ENCODE data around the gene ZNF724.
"Not testable (repeated sequence)": the region's sequence is repeated elsewhere in the genome, so short reads cannot be mapped to it uniquely, and the experiment has no call there.

The ZNF724 gene

DNA sequence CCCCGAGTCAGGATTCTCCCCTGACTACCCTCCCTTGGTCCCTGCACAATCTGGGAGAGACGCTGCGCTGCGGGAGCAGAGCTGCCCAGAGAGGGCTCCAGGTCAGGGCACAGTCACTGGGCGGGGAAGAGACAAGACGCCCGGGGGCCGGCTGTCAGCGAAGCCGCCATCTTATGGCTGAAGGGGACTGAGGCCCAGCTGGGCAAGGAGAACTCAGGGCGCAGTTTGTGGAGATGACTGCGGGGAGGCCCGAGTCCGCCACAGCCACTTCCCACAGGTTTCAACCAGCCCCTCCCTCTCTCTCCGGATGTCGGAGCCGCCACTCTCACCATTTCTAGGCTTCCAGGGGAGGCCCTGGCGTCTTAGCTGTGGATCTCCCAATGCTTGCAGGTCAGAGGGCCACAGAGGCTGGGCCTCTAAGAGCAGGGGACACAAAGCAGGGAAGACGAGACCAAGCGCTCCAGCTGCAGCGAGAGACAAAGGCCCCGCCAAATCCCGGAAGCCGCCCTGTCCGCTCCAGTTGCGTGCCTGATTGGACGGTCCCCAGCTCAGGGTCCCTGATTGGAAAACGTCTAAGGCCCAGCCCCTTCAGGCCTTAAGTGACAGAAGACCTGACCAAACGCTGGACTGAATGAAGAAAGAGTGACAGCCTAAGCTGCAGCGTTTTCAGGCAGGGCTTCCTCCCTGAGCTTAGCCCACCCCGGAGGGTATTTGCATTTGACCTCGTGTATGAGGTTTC lies at the start of gene ZNF724:
TSS of gene ZNF724 (minus strand) at position 484 of the 739 bp plus-strand sequence. CDS start at position 332, 152 bp downstream.
- DNase-seq (ENCODE audit: low read depth, low spot score): peak; percentile 98

GRCh38 chr19:23294141-23294540 lies 43.9 kb upstream of the ZNF724 start:
- DNase-seq (ENCODE audit: low read depth, low spot score): no peak

- DNase-seq (ENCODE audit: low read depth, low spot score): not testable (repeated sequence)
These were observed 39.8 kb upstream of the ZNF724 start for GRCh38 chr19:23289966-23290365.

GRCh38 chr19:23287620-23288019 lies 37.4 kb upstream of the ZNF724 start:
- no peak for DNase-seq (ENCODE audit: low read depth, low spot score)

GRCh38 chr19:23286477-23286876 lies 36.3 kb upstream of the ZNF724 start:
- no peak for DNase-seq (ENCODE audit: low read depth, low spot score)

DNA sequence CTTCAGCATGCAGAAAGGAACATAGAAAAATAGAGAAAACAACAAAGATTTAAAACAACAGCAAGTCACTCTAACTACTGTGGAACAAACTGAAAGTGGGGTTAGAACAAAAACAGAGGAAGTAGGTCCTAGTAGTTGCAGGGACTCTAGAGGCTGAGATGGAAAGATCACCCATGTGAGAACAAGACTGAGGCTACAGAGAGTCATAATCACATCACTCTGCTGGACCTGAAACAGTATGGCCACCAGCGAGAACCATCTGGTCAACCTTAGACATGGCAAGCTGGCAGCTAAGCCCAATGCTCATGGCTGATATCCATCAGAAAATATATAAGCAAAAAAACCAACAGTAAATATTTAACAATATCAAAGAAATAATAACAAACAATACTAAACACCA lies 35.8 kb upstream of the ZNF724 start:
- DNase-seq (ENCODE audit: low read depth, low spot score): no peak

DNA sequence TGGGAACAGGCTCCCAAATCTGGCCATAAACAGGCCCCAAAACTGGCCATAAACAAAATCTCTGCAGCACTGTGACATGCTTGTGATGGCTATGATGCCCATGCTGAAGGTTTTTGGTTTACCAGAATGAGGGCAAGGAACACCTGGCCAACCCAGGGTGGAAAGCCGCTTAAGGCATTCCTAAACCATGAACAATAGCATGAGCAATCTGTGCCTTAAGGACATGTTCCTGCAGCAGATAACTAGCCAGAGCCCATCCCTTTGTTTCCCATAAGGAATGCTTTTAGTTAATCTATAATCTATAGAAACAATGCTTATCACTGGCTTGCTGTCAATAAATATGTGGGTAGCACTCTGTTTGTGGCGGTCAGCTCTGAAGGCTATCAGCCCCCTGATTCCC lies 35.1 kb upstream of the ZNF724 start:
- DNase-seq (ENCODE audit: low read depth, low spot score): not testable (repeated sequence)

DNA sequence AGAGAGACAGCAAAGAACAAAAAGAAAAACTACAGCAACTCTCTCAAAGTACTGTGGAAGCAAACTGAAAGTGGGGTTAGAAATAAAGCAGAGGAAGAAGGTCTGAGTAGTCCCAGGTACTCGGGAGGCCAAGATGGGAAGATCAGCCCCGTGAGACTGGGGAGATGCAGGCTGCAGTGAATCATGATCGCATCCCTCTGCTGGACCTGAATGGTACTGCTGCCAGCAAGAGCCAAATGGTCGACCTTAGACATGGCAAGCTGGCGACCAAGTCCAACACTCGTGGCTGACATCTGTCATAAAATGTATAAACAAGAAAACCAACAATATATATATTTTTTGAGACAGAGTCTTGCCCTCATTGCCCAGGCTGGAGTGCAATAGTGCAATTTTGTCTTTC lies 33.7 kb upstream of the ZNF724 start:
- peak; percentile 60 for DNase-seq (ENCODE audit: low read depth, low spot score)

DNA sequence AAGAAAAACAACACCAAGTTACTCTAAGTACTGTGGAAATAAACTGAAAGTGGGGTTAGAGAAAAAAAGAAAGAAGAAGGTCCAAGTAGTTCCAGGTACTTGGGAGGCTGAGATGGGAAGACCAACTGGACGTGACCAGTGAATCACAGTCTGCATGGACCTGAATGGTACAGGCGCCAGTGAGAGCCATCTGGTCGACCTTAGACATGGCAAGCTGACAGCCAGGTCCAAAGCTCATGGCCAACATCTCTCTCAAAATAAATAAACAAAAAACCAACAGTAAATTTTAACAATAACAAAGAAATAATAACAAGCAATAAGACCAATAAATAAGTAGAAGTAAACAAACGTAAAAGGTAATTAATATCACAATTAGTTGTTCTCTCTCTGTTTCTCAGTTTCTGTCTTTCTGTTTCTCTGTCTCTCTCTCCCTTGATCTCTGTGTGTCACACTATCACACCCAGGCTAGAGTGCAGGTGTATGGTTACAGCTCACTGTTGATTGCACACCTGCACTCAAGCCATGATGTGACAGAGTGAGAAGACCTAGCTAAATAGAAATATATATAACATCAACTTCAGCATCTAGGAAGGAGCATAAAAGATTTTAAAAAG lies 31.6 kb upstream of the ZNF724 start:
- no peak for DNase-seq (ENCODE audit: low read depth, low spot score)

DNA sequence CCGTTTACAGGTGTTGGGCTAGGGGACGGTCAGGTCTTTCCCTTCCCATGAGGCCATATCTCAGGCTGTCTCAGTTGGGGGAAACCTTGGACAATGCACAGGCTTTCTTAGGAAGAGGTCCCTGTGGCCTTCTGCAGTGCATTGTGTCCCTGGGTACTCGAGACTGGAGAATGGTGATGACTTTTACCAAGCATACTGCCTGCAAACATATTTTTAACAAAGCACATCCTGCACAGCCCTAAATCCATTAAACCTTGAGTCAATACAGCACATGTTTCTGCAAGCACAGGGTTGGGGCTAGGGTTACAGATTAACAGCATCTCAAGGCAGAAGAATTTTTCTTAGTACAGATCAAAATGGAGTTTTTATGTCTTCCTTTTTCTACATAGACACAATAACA lies 27.9 kb upstream of the ZNF724 start:
- DNase-seq (ENCODE audit: low read depth, low spot score): not testable (repeated sequence)

GRCh38 chr19:23273590-23274412 lies 23.6 kb upstream of the ZNF724 start:
- DNase-seq (ENCODE audit: low read depth, low spot score): peak; percentile 84

DNA sequence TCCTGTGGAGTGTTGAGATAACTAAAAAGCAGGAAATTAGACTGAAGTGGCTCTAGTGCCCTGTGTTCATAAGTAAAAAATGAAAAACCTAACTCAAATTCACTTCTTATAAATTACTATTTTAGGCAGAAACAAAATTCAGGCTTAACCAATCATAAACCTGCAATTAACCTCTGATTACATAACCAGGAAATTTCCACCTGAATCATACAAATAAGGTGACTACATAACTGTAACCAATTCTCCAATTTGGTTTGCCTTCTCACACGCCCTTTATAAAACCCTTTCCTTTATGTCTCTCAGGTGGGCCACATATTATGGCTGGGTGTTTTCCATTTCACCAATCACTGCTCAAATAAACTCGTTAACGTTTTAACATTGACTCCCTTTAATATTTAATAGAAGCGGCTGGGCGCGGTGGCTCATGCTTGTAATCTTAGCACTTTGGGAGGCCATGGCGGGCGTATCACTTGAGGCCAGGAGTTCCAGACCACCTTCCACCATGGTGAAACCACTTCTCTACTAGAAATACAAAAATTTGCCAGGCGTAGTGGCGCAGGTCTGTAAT lies 22.9 kb upstream of the ZNF724 start:
- DNase-seq (ENCODE audit: low read depth, low spot score): no peak

GRCh38 chr19:23263870-23264590 lies 13.8 kb upstream of the ZNF724 start:
- DNase-seq (ENCODE audit: low read depth, low spot score): no peak

- DNase-seq (ENCODE audit: low read depth, low spot score): no peak
These were observed 13.2 kb upstream of the ZNF724 start for GRCh38 chr19:23263396-23263795.

GRCh38 chr19:23262920-23263319 lies 12.7 kb upstream of the ZNF724 start:
- DNase-seq (ENCODE audit: low read depth, low spot score): no peak

GRCh38 chr19:23261496-23262020 lies 11.4 kb upstream of the ZNF724 start:
- DNase-seq (ENCODE audit: low read depth, low spot score): no peak

GRCh38 chr19:23260956-23261355 lies 10.8 kb upstream of the ZNF724 start:
- no peak for DNase-seq (ENCODE audit: low read depth, low spot score)

DNA sequence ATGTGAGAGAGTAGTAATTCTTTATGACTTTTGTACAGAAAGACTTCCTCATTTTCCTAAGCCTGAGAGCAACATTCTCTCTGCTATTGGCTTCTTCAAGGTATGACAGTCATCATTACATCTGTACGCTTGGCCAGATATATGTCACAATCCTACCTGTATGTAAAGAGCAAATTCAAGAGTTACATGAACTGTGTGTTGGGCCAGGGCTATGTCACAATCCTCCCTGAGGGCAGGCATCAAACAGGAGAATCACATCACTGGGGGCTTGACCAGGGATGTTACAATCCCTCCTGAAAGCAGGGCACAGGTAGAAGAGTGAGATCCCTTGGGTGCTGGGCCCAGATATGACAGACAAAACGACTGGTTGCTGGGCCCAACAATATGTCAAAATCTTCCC lies 9.8 kb upstream of the ZNF724 start:
- no peak for DNase-seq (ENCODE audit: low read depth, low spot score)

DNA sequence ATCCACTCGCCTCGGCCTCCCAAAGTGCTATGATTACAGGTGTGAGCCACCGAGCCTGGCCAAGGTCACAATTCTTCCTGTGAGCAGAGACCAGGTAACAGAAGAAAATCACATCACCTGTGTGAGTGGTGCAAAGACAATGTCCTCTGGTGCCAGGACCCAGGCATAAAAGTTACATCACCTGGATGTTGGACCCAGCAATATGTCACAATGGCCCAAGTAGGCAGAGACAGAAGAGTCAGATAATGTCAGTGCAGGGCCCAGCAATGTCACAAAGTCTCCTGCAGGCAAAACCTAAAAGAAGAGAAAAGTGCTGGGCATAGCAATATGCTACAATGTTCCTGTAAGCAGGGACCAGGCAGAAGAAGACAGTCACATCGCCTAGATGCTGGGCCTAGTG lies 5.5 kb upstream of the ZNF724 start:
- DNase-seq (ENCODE audit: low read depth, low spot score): no peak

- no peak for DNase-seq (ENCODE audit: low read depth, low spot score)
These were observed 4.1 kb upstream of the ZNF724 start for GRCh38 chr19:23254141-23254910.
